Ishikawa (cell line): Measurements from ENCODE around the gene AMPH.

Experiments used
- CEBPB ChIP-seq: IDR thresholded peaks from 2 replicates; pipeline ENCODE4 v1.6.1; 2012
- CREB1 ChIP-seq: IDR thresholded peaks from 2 replicates; pipeline ENCODE4 v1.6.1; 2012; ENCODE audit warnings: low read depth
- EGR1 ChIP-seq: IDR thresholded peaks from 2 replicates; pipeline ENCODE4 v1.6.1; 2012
- EP300 ChIP-seq: IDR thresholded peaks from 2 replicates; pipeline ENCODE4 v1.6.1; 2012; ENCODE audit warnings: borderline replicate concordance
- FOXM1 ChIP-seq: IDR thresholded peaks from 2 replicates; pipeline ENCODE4 v1.6.1; 2012; ENCODE audit warnings: low read depth, borderline replicate concordance
- MAX ChIP-seq: IDR thresholded peaks from 2 replicates; pipeline ENCODE4 v1.6.1; 2012
- NFIC ChIP-seq: IDR thresholded peaks from 2 replicates; pipeline ENCODE4 v1.6.1; 2012
- RAD21 ChIP-seq: IDR thresholded peaks from 2 replicates; pipeline ENCODE4 v1.6.1; 2012; ENCODE audit warnings: low read depth
- REST ChIP-seq: IDR thresholded peaks from 2 replicates; pipeline ENCODE4 v1.6.1; 2012; ENCODE audit warnings: low read depth, mild to moderate bottlenecking
- TAF1 ChIP-seq: IDR thresholded peaks from 2 replicates; pipeline ENCODE4 v1.6.1; 2012; ENCODE audit warnings: low read depth, mild to moderate bottlenecking
- TCF12 ChIP-seq: IDR thresholded peaks from 2 replicates; pipeline ENCODE4 v1.6.1; 2012; ENCODE audit warnings: low read depth
- TEAD4 ChIP-seq: IDR thresholded peaks from 2 replicates; pipeline ENCODE4 v1.6.1; 2012
- USF1 ChIP-seq: IDR thresholded peaks from 2 replicates; pipeline ENCODE4 v1.6.1; 2012
- YY1 ChIP-seq: IDR thresholded peaks from 2 replicates; pipeline ENCODE4 v1.6.1; 2012; ENCODE audit warnings: low read depth
- ZBTB7A ChIP-seq: IDR thresholded peaks from 2 replicates; pipeline ENCODE4 v1.6.1; 2012; ENCODE audit warnings: low read depth

The AMPH gene

GRCh38 chr7:38424750-38425463 is 206.3 kb downstream of the AMPH start:
- TF ChIP-seq EP300, result no peak
- TF ChIP-seq REST, result no peak
- no peak for TF ChIP-seq CREB1
- TF ChIP-seq TCF12, result no peak
- no peak for TF ChIP-seq RAD21
- TF ChIP-seq TEAD4, result no peak
- TF ChIP-seq TAF1, result no peak
- no peak for TF ChIP-seq NFIC
- TF ChIP-seq MAX, result no peak
- no peak for TF ChIP-seq FOXM1

- no peak for TF ChIP-seq ZBTB7A
- TF ChIP-seq TEAD4, result no peak
- no peak for TF ChIP-seq FOXM1
- no peak for TF ChIP-seq NFIC
- no peak for TF ChIP-seq USF1
- no peak for TF ChIP-seq CREB1
- no peak for TF ChIP-seq EGR1
- no peak for TF ChIP-seq EP300
- TF ChIP-seq YY1, result no peak
- no peak for TF ChIP-seq REST
- TF ChIP-seq RAD21, result no peak
- no peak for TF ChIP-seq MAX
- TF ChIP-seq TCF12, result no peak
- no peak for TF ChIP-seq TAF1
- no peak for TF ChIP-seq CEBPB
These were observed 217.4 kb downstream of the AMPH start for GRCh38 chr7:38413784-38414183.

- no peak for TF ChIP-seq TAF1
These were observed 219.8 kb downstream of the AMPH start for GRCh38 chr7:38411404-38411803.

GRCh38 chr7:38410056-38410455 is 221.1 kb downstream of the AMPH start:
- no peak for TF ChIP-seq USF1
- no peak for TF ChIP-seq EGR1
- no peak for TF ChIP-seq YY1

- TF ChIP-seq ZBTB7A (no peak), REST (no peak), FOXM1 (no peak), TCF12 (no peak), CEBPB (no peak), TAF1 (no peak), NFIC (no peak), EP300 (no peak), CREB1 (no peak), TEAD4 (no peak), MAX (no peak)
These were observed 221.6 kb downstream of the AMPH start for GRCh38 chr7:38409531-38409930.
